Measurements from ENCODE around the gene ADH6.
A peak's percentile ranks its signal among the peaks of the same experiment; 100 is the strongest.
"Not testable (repeated sequence)": the region's sequence is repeated elsewhere in the genome, so short reads cannot be mapped to it uniquely, and the experiment has no call there.

The ADH6 gene

GRCh38 chr4:99202094-99202493 lies 17.0 kb downstream of the ADH6 start:
- Histone ChIP-seq H3K9me3 (replicated peaks in 1 of 11) (peaks cover 0 to 13% (median 5%) of the 10 kb centered on the region in 11 experiments; a peak in 11 of 22 replicates), H3K27ac (no peak overlapping the region), H3K4me2 (no peak overlapping the region), H3K9ac (no peak overlapping the region), H3K4me3 (no peak overlapping the region), H4K20me1 (no peaks in the 10 kb centered on the region), H3K36me3 (no peaks in the 10 kb centered on the region), H3K27me3 (no peaks in the 10 kb centered on the region), H3K4me1 (no peaks in the 10 kb centered on the region)
- TF ChIP-seq Cebpa-rat (IDR thresholded peaks at IDR 0.05), result no peak

- TF ChIP-seq Cebpa-rat (IDR thresholded peaks at IDR 0.05), result no peak
- no peak overlapping the region for H3K27ac ChIP-seq
Measured at GRCh38 chr4:99201690-99202089, 17.4 kb downstream of the ADH6 start.

DNA sequence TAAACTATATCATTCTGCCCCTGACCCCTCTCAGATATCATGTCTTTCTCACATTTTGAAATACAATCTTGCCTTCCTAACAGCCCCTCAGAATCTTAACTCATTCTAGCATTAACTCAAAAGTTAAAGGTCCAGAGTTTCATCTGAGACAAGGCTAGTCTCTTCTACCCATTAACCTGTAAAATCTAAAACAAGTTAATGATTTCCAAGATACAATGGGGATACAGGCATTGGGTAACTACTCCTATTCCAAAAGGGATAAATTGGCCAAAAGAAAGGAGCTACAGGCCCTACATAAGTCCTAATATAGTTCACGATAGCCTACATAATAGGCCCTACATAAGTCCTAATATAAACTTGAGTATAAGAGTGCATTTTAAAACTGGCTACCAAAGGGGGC lies 18.9 kb downstream of the ADH6 start:
- Histone ChIP-seq H3K4me3 (no peak overlapping the region), H4K20me1 (no peaks in the 10 kb centered on the region), H3K9ac (no peak overlapping the region), H3K4me1 (no peaks in the 10 kb centered on the region), H3K4me2 (no peak overlapping the region), H3K27me3 (no peaks in the 10 kb centered on the region), H3K27ac (no peak overlapping the region), H3K9me3 (replicated peaks in 1 of 11) (peaks cover 0 to 13% (median 5%) of the 10 kb centered on the region in 11 experiments; a peak in 11 of 22 replicates), H3K36me3 (no peaks in the 10 kb centered on the region)
- no peak for TF ChIP-seq Cebpa-rat (IDR thresholded peaks at IDR 0.05)

More at GRCh38 chr4:99201690-99202089, 17.4 kb downstream of the ADH6 start:
- H3K36me3 ChIP-seq, result no peaks in the 10 kb centered on the region
- no peak overlapping the region for H3K9ac ChIP-seq
- H3K4me2 ChIP-seq, result no peak overlapping the region
- no peak overlapping the region for H3K4me3 ChIP-seq
- H3K27me3 ChIP-seq, result no peaks in the 10 kb centered on the region
- H4K20me1 ChIP-seq, result no peaks in the 10 kb centered on the region
- peaks cover 0 to 13% (median 5%) of the 10 kb centered on the region in 11 experiments; a peak in 11 of 22 replicates for H3K9me3 ChIP-seq (replicated peaks in 1 of 11)
- no peaks in the 10 kb centered on the region for H3K4me1 ChIP-seq

DNA sequence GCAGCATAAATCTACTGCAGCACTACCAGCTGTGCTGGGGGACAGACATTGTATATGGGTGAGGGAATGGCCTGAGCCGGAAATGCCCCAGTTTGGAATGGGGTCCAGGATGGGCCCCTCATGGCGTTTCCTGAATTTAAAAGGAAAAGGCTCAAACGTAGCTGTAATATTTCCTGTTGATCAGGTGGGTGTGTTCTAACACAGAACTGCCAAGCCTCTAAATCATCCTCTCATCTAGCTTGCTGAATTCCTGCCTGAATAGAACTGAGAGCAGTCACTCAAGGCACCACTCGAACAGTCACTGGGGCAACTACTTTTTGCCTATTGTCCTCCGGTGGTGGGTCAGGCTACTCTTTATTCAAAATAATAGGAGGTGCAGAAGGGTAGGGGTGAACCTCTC lies 28.7 kb downstream of the ADH6 start:
- peaks cover 28 to 61% (median 47%) of the 10 kb centered on the region in 11 experiments; a peak in 21 of 22 replicates for H3K9me3 ChIP-seq (replicated peaks in 1 of 11)
- H3K4me2 ChIP-seq, result no peak overlapping the region
- no peaks in the 10 kb centered on the region for H4K20me1 ChIP-seq
- H3K27me3 ChIP-seq, result no peaks in the 10 kb centered on the region
- no peak overlapping the region for H3K9ac ChIP-seq
- no peak overlapping the region for H3K4me3 ChIP-seq
- H3K36me3 ChIP-seq, result no peaks in the 10 kb centered on the region
- H3K4me1 ChIP-seq, result no peaks in the 10 kb centered on the region
- TF ChIP-seq Cebpa-rat (IDR thresholded peaks at IDR 0.05), result no peak
- no peak overlapping the region for H3K27ac ChIP-seq

GRCh38 chr4:99189900-99190299 lies 29.1 kb downstream of the ADH6 start:
- H4K20me1 ChIP-seq, H3K27ac ChIP-seq, H3K36me3 ChIP-seq, H3K4me1 ChIP-seq, H3K4me2 ChIP-seq, H3K9ac ChIP-seq, H3K4me3 ChIP-seq, H3K27me3 ChIP-seq: not testable (repeated sequence)
- peaks cover 29 to 63% (median 51%) of the 10 kb centered on the region in 11 experiments; a peak in 21 of 22 replicates for H3K9me3 ChIP-seq (replicated peaks in 1 of 11)
- peak in 2 of 11 experiments; percentile 22 to 48; a peak in 1 of 22 replicates for TF ChIP-seq Cebpa-rat (IDR thresholded peaks at IDR 0.05)

DNA sequence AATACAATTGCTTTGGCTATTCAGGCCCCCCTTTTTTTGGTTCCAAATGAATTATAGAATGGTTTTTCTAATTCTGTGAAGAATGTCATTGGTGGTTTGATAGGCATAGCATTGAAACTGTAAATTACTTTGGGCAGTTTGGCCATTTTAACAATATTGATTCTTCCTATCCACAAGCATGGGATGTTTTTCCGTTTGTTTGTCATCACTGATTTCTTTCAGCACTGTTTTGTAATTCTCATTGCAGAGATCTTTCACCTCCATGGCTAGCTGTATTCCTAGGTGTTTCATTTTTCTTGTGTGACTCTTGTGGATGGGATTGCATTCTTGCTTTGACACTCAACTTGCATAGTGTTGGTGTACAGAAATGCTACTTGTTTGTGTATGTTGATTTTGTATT lies 33.0 kb downstream of the ADH6 start:
- no peak for TF ChIP-seq Cebpa-rat (IDR thresholded peaks at IDR 0.05)
- H3K4me3 ChIP-seq, result no peak overlapping the region
- no peaks in the 10 kb centered on the region for H3K4me1 ChIP-seq
- no peaks in the 10 kb centered on the region for H3K27me3 ChIP-seq
- no peak overlapping the region for H3K9ac ChIP-seq
- H3K36me3 ChIP-seq, result no peaks in the 10 kb centered on the region
- H3K9me3 ChIP-seq (replicated peaks in 1 of 11), result peaks cover 30 to 49% (median 41%) of the 10 kb centered on the region in 11 experiments; a peak in 21 of 22 replicates
- H3K27ac ChIP-seq, result no peak overlapping the region
- no peak overlapping the region for H3K4me2 ChIP-seq
- H4K20me1 ChIP-seq, result no peaks in the 10 kb centered on the region

- Histone ChIP-seq H3K4me3 (no peak overlapping the region), H3K36me3 (no peaks in the 10 kb centered on the region), H3K27me3 (no peaks in the 10 kb centered on the region), H3K4me1 (no peaks in the 10 kb centered on the region), H3K4me2 (no peak overlapping the region), H4K20me1 (no peaks in the 10 kb centered on the region), H3K9ac (no peak overlapping the region), H3K27ac (no peak overlapping the region), H3K9me3 (replicated peaks in 1 of 11) (peaks cover 30 to 45% (median 36%) of the 10 kb centered on the region in 11 experiments; a peak in 21 of 22 replicates)
- no peak for TF ChIP-seq Cebpa-rat (IDR thresholded peaks at IDR 0.05)
Measured at GRCh38 chr4:99185581-99185980, 33.5 kb downstream of the ADH6 start.

DNA sequence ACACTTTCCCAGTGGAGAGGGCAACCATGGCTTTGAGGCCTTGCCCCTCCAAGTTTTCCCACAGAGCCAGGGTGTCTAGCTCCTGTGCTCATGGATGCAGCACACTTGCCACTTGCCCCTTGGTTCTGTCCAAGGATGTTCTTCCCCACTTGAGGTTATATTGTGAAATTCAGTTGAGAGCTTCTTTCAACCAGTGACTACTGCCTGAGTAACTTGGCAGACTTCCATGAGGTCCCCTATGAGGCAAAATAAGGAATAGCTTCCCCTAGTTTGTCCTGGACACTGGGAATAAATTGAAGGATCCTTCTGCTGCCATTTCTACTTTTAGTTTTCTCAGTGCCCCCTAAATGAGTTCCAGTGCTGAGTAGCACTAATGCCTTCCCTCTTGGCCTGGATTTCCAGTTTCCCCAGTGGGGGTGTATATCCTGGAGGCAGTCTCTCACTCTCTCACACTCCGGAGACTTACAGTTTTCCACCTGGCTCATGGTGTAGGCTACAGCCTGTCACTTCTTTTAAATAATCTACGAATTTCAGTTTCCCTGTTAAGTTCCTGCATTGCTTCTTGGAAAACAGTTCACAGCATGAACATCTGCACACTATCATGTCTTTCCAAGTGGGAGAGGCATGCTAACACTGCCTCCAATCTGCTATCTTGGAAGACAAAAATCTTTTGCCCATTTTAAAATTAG lies 38.5 kb downstream of the ADH6 start:
- H3K4me1 ChIP-seq, result no peaks in the 10 kb centered on the region
- TF ChIP-seq Cebpa-rat (IDR thresholded peaks at IDR 0.05), result no peak
- H3K4me2 ChIP-seq, result no peak overlapping the region
- peaks cover 5 to 26% (median 13%) of the 10 kb centered on the region in 11 experiments; a peak in 19 of 22 replicates for H3K9me3 ChIP-seq (replicated peaks in 1 of 11)
- H3K36me3 ChIP-seq, result no peaks in the 10 kb centered on the region
- no peak overlapping the region for H3K27ac ChIP-seq
- H3K4me3 ChIP-seq, result no peak overlapping the region
- H3K9ac ChIP-seq, result no peak overlapping the region
- no peaks in the 10 kb centered on the region for H4K20me1 ChIP-seq
- no peaks in the 10 kb centered on the region for H3K27me3 ChIP-seq

- H3K27me3 ChIP-seq, result no peaks in the 10 kb centered on the region
- TF ChIP-seq Cebpa-rat (IDR thresholded peaks at IDR 0.05), result no peak
- H3K4me1 ChIP-seq, result no peaks in the 10 kb centered on the region
- H4K20me1 ChIP-seq, result no peaks in the 10 kb centered on the region
- H3K9me3 ChIP-seq (replicated peaks in 1 of 11), result peaks cover 0 to 17% (median 8%) of the 10 kb centered on the region in 11 experiments; a peak in 8 of 22 replicates
- H3K27ac ChIP-seq, result no peak overlapping the region
- no peak overlapping the region for H3K4me3 ChIP-seq
- no peak overlapping the region for H3K4me2 ChIP-seq
- no peaks in the 10 kb centered on the region for H3K36me3 ChIP-seq
- H3K9ac ChIP-seq, result no peak overlapping the region
Measured at GRCh38 chr4:99179626-99180025, 39.4 kb downstream of the ADH6 start.

- H3K9ac ChIP-seq, result no peak overlapping the region
- no peak for TF ChIP-seq Cebpa-rat (IDR thresholded peaks at IDR 0.05)
Measured at GRCh38 chr4:99179178-99179577, 39.9 kb downstream of the ADH6 start.

More at GRCh38 chr4:99179178-99179577, 39.9 kb downstream of the ADH6 start:
- Histone ChIP-seq H3K4me3 (no peak overlapping the region), H3K36me3 (no peaks in the 10 kb centered on the region), H3K27ac (no peak overlapping the region), H4K20me1 (no peaks in the 10 kb centered on the region), H3K27me3 (no peaks in the 10 kb centered on the region), H3K4me2 (no peak overlapping the region), H3K4me1 (no peaks in the 10 kb centered on the region), H3K9me3 (replicated peaks in 1 of 11) (peaks cover 0 to 13% (median 5%) of the 10 kb centered on the region in 11 experiments; a peak in 7 of 22 replicates)
